Colonic mucosa (tissue), 4 donors: ENCODE results near the gene FHL3. TPM values are rescaled to one million over a fixed set of nuclear protein-coding genes. Genes with fewer than 3 reads are reported as not detected.
A peak's percentile ranks its signal among the peaks of the same experiment; 100 is the strongest.

Experiments
- DNase-seq: peaks from one replicate; pipeline ENCODE4 v3.0.0-alpha.2; 2020
- H3K27ac ChIP-seq: fragments of 200-600 bp; one replicate; pipeline ENCODE4 v1.8.0; 2021
- H3K27me3 ChIP-seq: fragments of 200-600 bp; one replicate; pipeline ENCODE4 v1.8.0; 2021
- H3K36me3 ChIP-seq: fragments of 200-600 bp; one replicate; pipeline ENCODE4 v1.8.0; 2021
- H3K4me1 ChIP-seq: fragments of 200-600 bp; one replicate; pipeline ENCODE4 v1.8.0; 2021; ENCODE audit warnings: mild to moderate bottlenecking
- H3K4me3 ChIP-seq: fragments of 200-600 bp; one replicate; pipeline ENCODE4 v1.8.0; 2021
- H3K9ac ChIP-seq, 2 donors: one replicate each; pipeline ENCODE4 v1.7.0; 2013; ENCODE audit warnings: control low read depth in 2 of 2, low read depth in 2 of 2, low read length in 2 of 2
- H3K9me3 ChIP-seq: fragments of 200-600 bp; one replicate; pipeline ENCODE4 v1.8.0; 2021
- intact Hi-C: fragments of 100-400 bp; cut with DNase I; formaldehyde crosslinking; loops from one replicate; pipeline ENCODE4 v1.14.1; 2022
- total RNA-seq, 2 donors: library from RNA; stranded (reverse); fragmentation: NEBNext Ultra II Directional in 1 of 2; extraction: Animal tissue kit (Norgen Biotek cat#: 25700) in 1 of 2; gene quantifications; one replicate each; pipeline ENCODE4 v1.2.1, GENCODE V29; 2021
- TF ChIP-seq, protein P1 (sequence below): fragments of 200-600 bp; IDR thresholded peaks from one replicate; pipeline ENCODE4 v1.8.0; 2022; ENCODE audit warnings: antibody characterized with exemption, mild to moderate bottlenecking
- donor health status: healthy.
- donor health status: DM: no; HTN: no; CAD: no.
- donor health status: DM: no; HTN: no; CAD: no.

The FHL3 gene
- total RNA-seq, 2 donors from 2014 or later = 2.7 to 7.8 TPM

DNA sequence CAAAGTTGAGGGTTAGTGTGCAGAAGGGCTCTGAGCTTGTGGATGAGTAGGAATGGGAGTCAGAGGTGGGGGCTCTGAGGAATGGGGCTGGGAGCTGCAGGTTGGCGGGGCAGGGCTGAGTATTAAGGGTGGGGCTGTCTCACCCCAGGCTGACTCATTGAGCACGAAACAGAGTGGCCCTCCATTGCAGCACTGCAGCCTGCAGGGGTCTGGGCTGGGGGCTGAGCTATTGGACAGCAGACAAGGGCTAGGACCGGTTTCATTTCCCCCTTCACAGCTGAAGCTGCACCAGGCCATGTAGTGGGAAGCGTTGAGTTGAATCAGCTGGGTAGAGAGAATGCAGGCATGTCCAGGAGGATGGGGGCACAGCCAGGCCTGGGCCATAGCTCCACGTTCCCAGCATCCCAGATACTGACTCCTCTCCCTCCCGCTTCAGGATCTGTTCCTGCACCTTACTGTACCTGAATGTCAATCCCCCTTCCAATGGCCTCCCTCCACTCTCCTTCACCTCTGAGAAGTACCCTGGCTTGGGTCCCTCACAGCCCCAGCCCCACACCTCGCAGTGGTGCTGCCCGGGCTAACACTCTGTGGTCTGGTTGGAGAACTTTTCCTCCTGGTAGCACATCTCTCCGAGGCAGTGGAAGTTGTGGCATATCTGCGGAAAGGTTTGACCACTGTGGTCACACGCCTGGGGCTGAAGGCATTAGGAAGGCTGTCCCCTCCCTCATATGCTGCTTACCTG is 54.1 kb downstream of the FHL3 start:
- Histone ChIP-seq H3K27me3 (no peaks in the 10 kb centered on the region), H3K36me3 (no peaks in the 10 kb centered on the region), H3K4me1 (no peaks in the 10 kb centered on the region), H3K9ac (no peak overlapping the region), H3K9me3 (no peaks in the 10 kb centered on the region), H3K4me3 (no peak overlapping the region), H3K27ac (no peak overlapping the region)
- no peak for DNase-seq
- intact Hi-C loops = no loop called here
- TF ChIP-seq, protein P1, sequence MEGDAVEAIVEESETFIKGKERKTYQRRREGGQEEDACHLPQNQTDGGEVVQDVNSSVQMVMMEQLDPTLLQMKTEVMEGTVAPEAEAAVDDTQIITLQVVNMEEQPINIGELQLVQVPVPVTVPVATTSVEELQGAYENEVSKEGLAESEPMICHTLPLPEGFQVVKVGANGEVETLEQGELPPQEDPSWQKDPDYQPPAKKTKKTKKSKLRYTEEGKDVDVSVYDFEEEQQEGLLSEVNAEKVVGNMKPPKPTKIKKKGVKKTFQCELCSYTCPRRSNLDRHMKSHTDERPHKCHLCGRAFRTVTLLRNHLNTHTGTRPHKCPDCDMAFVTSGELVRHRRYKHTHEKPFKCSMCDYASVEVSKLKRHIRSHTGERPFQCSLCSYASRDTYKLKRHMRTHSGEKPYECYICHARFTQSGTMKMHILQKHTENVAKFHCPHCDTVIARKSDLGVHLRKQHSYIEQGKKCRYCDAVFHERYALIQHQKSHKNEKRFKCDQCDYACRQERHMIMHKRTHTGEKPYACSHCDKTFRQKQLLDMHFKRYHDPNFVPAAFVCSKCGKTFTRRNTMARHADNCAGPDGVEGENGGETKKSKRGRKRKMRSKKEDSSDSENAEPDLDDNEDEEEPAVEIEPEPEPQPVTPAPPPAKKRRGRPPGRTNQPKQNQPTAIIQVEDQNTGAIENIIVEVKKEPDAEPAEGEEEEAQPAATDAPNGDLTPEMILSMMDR = no peak

DNA sequence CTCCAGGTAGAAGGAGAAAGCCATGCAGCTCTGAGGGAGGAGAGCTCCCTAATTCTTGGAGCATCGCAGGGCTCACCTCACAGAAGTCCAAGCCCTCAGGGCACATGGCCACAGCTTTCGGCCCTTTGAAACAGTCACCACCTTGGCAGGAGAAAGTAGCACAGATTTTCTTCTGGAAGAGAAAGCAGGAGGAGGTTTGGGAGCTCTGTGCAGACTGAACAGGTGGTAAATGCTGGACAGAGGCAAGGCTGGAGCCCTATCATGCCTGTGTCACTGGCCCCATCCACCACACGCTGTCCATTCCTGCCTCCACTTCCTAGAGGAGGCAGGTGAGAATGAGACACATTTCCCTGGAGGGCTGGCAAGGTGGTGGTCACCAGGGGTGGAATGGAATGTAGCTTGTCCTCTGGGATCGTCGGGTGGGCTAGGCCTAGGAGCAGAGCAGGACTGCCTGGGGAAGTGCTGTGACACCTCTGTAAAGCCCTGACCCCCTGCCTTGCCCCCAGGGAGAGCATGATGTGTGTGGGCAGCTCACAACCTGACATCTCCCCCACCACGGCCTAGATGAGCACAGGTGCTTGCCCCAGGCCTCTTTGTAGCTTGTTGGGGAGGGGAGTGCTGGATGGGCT is 55.7 kb downstream of the FHL3 start:
- intact Hi-C loops = no loop called here
- Histone ChIP-seq H3K9ac (no peak overlapping the region), H3K9me3 (no peaks in the 10 kb centered on the region), H3K36me3 (no peaks in the 10 kb centered on the region), H3K4me3 (no peak overlapping the region), H3K27me3 (no peaks in the 10 kb centered on the region), H3K4me1 (peaks cover 6% of the 10 kb centered on the region), H3K27ac (no peak overlapping the region)
- DNase-seq = no peak
- TF ChIP-seq, protein P1 = no peak

DNA sequence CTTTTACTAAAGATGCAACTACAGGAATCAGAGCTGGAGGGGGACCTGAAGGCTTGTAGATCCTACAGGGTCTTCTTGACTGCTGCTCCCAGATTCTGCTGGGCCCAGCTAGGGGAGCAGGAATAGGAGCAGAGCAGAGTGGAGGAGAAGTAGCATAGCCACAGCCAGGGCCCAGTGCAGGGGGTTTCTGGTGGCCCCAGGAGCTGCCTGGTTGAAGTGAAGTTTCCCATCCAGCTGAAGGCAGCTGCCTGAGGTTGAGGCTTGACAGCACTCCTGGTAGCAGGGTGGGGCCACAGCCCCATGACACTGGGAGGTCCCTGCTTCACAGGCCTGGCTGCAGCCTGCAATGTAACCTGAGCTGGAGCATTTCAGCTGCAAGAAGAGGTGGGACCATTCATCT is 56.5 kb downstream of the FHL3 start:
- Histone ChIP-seq H3K36me3 (no peaks in the 10 kb centered on the region), H3K4me3 (no peak overlapping the region), H3K4me1 (peaks cover 6% of the 10 kb centered on the region), H3K27ac (no peak overlapping the region), H3K9ac (no peak overlapping the region), H3K9me3 (no peaks in the 10 kb centered on the region), H3K27me3 (no peaks in the 10 kb centered on the region)
- DNase-seq = no peak
- TF ChIP-seq, protein P1 = no peak
- intact Hi-C loops = no loop called here

GRCh38 chr1:37948166-37948565 is 57.1 kb downstream of the FHL3 start:
- Histone ChIP-seq H3K4me1 (peaks cover 6% of the 10 kb centered on the region), H3K27ac (no peak overlapping the region), H3K27me3 (no peaks in the 10 kb centered on the region), H3K9ac (no peak overlapping the region), H3K4me3 (no peak overlapping the region), H3K9me3 (no peaks in the 10 kb centered on the region), H3K36me3 (no peaks in the 10 kb centered on the region)
- no peak for DNase-seq
- intact Hi-C loops = no loop called here
- TF ChIP-seq, protein P1 = no peak

- H3K27ac ChIP-seq = peak overlapping the region; percentile 72
- peak; percentile 72 for DNase-seq
- peak overlapping the region in 1 of 2 donors; percentile 95 for H3K9ac ChIP-seq
- intact Hi-C loops = no loop called here
- no peaks in the 10 kb centered on the region for H3K9me3 ChIP-seq
- H3K4me3 ChIP-seq = peak overlapping the region; percentile 51
- H3K36me3 ChIP-seq = no peaks in the 10 kb centered on the region
- no peaks in the 10 kb centered on the region for H3K27me3 ChIP-seq
- peaks cover 6% of the 10 kb centered on the region for H3K4me1 ChIP-seq
- TF ChIP-seq, protein P1 = no peak
These were observed 58.0 kb downstream of the FHL3 start for GRCh38 chr1:37947364-37947763.

Other genes with a start within 250 kb of the FHL3 start
- 10 to 100 TPM; 26.1 to 29.6 TPM for gene EPHA10, start 240.4 kb downstream of the FHL3 start, total RNA-seq
- gene MANEAL, start 211.7 kb downstream of the FHL3 start, total RNA-seq = 10 to 100 TPM in 1 of 2 donors, 1 to 10 TPM in 1; 6.6 to 18.2 TPM
- 10 to 100 TPM; 28.3 to 51.4 TPM for gene C1orf122, start 197.7 kb downstream of the FHL3 start, total RNA-seq
- gene YRDC, start 197.3 kb downstream of the FHL3 start, total RNA-seq = 10 to 100 TPM; 14.4 to 16.3 TPM
- 10 to 100 TPM; 22.1 to 33.9 TPM for gene MTF1, start 145.9 kb downstream of the FHL3 start, total RNA-seq
- gene INPP5B, start 58.5 kb downstream of the FHL3 start, total RNA-seq = 10 to 100 TPM; 14.3 to 24.6 TPM
- 10 to 100 TPM; 31.7 to 51.9 TPM for gene SF3A3, start 15.5 kb downstream of the FHL3 start, total RNA-seq
- 10 to 100 TPM; 18.4 to 25.6 TPM for gene UTP11, start 7.2 kb upstream of the FHL3 start, total RNA-seq
- not detected for gene POU3F1, start 41.3 kb upstream of the FHL3 start, total RNA-seq